PFSK-1 (cell line): ENCODE data around the gene IMPG2.

ENCODE experiments used
- POLR2AphosphoS5 ChIP-seq: IDR thresholded peaks from 2 replicates; pipeline ENCODE4 v1.6.1; 2012; ENCODE audit warnings: low read depth, mild to moderate bottlenecking, control low read depth, low read length, moderate library complexity
- REST ChIP-seq, 2 experiments: IDR thresholded peaks; 2 replicates each; pipeline versions ENCODE4 v1.6.1 to v1.8.0; 2011 to 2012; ENCODE audit warnings: low read depth in 2 of 2, low read length in 2 of 2, control low read depth in 1 of 2, inconsistent platforms in 1 of 2, mild to moderate bottlenecking in 1 of 2, moderate library complexity in 1 of 2; ENCODE audit not compliant: insufficient read depth in 1 of 2
- SIN3A ChIP-seq: IDR thresholded peaks from 2 replicates; pipeline ENCODE4 v1.6.1; 2012; ENCODE audit warnings: mild to moderate bottlenecking, low read length, moderate library complexity, borderline replicate concordance; ENCODE audit not compliant: insufficient read depth

GRCh38 chr3:101244212-101244575 is 76.2 kb downstream of the IMPG2 start:
- no peak for TF ChIP-seq POLR2AphosphoS5
- TF ChIP-seq SIN3A, result no peak
- no peak for TF ChIP-seq REST (IDR thresholded peaks at IDR 0.05; ENCODE audit: insufficient read depth in 1 of 2, low read depth in 2 of 2, low read length in 2 of 2)
